Loucy (cell line): Measurements from ENCODE around the gene JAM2.
A peak's percentile ranks its signal among the peaks of the same experiment; 100 is the strongest.

Experiments used
- H2AFZ ChIP-seq: fragments of 200-600 bp; sonication (generic); 2 replicates; pipeline ENCODE4 v1.6.0; 2016; ENCODE audit warnings: antibody characterized with exemption, mild to moderate bottlenecking, low read length, moderate library complexity
- H3F3A ChIP-seq: fragments of 200-600 bp; 2 replicates; pipeline ENCODE4 v1.6.0; 2016; ENCODE audit warnings: antibody characterized with exemption, low read depth, mild to moderate bottlenecking
- H3K27me3 ChIP-seq: fragments of 200-600 bp; sonication (generic); 2 replicates; pipeline ENCODE4 v1.6.1; 2014; ENCODE audit warnings: low read length, mild to moderate bottlenecking; ENCODE audit not compliant: insufficient read depth, poor library complexity, severe bottlenecking
- H3K36me3 ChIP-seq: fragments of 200-600 bp; sonication (generic); 2 replicates; pipeline ENCODE4 v1.6.1; 2016; ENCODE audit warnings: low read length; ENCODE audit not compliant: insufficient read depth
- H3K4me1 ChIP-seq: fragments of 200-600 bp; sonication (generic); 2 replicates; pipeline ENCODE4 v1.5.1; 2014; ENCODE audit warnings: low read length, mild to moderate bottlenecking; ENCODE audit not compliant: insufficient read depth, poor library complexity, severe bottlenecking
- H3K4me2 ChIP-seq: fragments of 200-600 bp; sonication (generic); 2 replicates; pipeline ENCODE4 v1.6.0; 2014; ENCODE audit warnings: antibody characterized with exemption, low read length, low read depth, mild to moderate bottlenecking; ENCODE audit not compliant: poor library complexity, severe bottlenecking
- H3K4me3 ChIP-seq: fragments of 200-600 bp; sonication (generic); 2 replicates; pipeline ENCODE4 v1.5.1; 2014; ENCODE audit warnings: low read length, mild to moderate bottlenecking, mixed read lengths; ENCODE audit not compliant: poor library complexity, severe bottlenecking
- H3K79me2 ChIP-seq: fragments of 200-600 bp; sonication (generic); 2 replicates; pipeline ENCODE4 v1.6.1; 2014; ENCODE audit warnings: low read length; ENCODE audit not compliant: insufficient read depth
- H3K9ac ChIP-seq: fragments of 200-600 bp; sonication (generic); 2 replicates; pipeline ENCODE4 v1.6.0; 2014; ENCODE audit warnings: mild to moderate bottlenecking, low read depth, low read length, moderate library complexity; ENCODE audit not compliant: poor library complexity, severe bottlenecking
- H3K9me2 ChIP-seq: fragments of 200-600 bp; sonication (generic); replicated peaks from 2 replicates; pipeline ENCODE4 v1.6.1; 2016; ENCODE audit warnings: low read depth, low read length, mixed read lengths
- H3K9me3 ChIP-seq: fragments of 200-600 bp; sonication (generic); 2 replicates; pipeline ENCODE4 v1.6.1; 2014; ENCODE audit warnings: mild to moderate bottlenecking, antibody characterized with exemption, low read length, low read depth; ENCODE audit not compliant: insufficient read depth
- H4K20me1 ChIP-seq: fragments of 200-600 bp; sonication (generic); 2 replicates; pipeline ENCODE4 v1.6.0; 2014; ENCODE audit warnings: antibody characterized with exemption, low read length, mild to moderate bottlenecking; ENCODE audit not compliant: insufficient read depth, poor library complexity, severe bottlenecking
- EZH2phosphoT487 ChIP-seq: fragments of 200-600 bp; IDR thresholded peaks from 2 replicates; pipeline ENCODE4 v1.6.1; 2018; ENCODE audit warnings: antibody characterized with exemption, mild to moderate bottlenecking, moderate library complexity, borderline replicate concordance
- TF ChIP-seq, protein P1 (sequence below): fragments of 200-600 bp; sonication (generic); conservative IDR thresholded peaks from 2 replicates; pipeline ENCODE4 v1.5.1; 2014; ENCODE audit warnings: mild to moderate bottlenecking, antibody characterized with exemption, low read length

The JAM2 gene

GRCh38 chr21:25700741-25701140 lies 61.7 kb downstream of the JAM2 start:
- Histone ChIP-seq H3K4me1 (no peaks in the 10 kb centered on the region), H3K79me2 (no peaks in the 10 kb centered on the region), H3K9me3 (no peaks in the 10 kb centered on the region), H4K20me1 (no peaks in the 10 kb centered on the region), H3K9me2 (no peaks in the 10 kb centered on the region), H3K27me3 (no peaks in the 10 kb centered on the region), H3K4me3 (no peak overlapping the region), H3F3A (no peaks in the 10 kb centered on the region), H2AFZ (peak overlapping the region; percentile 65; the same call in 1 of the 2 replicates), H3K36me3 (no peaks in the 10 kb centered on the region), H3K9ac (no peak overlapping the region), H3K4me2 (no peak overlapping the region)
- TF ChIP-seq, protein P1, sequence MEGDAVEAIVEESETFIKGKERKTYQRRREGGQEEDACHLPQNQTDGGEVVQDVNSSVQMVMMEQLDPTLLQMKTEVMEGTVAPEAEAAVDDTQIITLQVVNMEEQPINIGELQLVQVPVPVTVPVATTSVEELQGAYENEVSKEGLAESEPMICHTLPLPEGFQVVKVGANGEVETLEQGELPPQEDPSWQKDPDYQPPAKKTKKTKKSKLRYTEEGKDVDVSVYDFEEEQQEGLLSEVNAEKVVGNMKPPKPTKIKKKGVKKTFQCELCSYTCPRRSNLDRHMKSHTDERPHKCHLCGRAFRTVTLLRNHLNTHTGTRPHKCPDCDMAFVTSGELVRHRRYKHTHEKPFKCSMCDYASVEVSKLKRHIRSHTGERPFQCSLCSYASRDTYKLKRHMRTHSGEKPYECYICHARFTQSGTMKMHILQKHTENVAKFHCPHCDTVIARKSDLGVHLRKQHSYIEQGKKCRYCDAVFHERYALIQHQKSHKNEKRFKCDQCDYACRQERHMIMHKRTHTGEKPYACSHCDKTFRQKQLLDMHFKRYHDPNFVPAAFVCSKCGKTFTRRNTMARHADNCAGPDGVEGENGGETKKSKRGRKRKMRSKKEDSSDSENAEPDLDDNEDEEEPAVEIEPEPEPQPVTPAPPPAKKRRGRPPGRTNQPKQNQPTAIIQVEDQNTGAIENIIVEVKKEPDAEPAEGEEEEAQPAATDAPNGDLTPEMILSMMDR, result no peak
- no peak for TF ChIP-seq EZH2phosphoT487

DNA sequence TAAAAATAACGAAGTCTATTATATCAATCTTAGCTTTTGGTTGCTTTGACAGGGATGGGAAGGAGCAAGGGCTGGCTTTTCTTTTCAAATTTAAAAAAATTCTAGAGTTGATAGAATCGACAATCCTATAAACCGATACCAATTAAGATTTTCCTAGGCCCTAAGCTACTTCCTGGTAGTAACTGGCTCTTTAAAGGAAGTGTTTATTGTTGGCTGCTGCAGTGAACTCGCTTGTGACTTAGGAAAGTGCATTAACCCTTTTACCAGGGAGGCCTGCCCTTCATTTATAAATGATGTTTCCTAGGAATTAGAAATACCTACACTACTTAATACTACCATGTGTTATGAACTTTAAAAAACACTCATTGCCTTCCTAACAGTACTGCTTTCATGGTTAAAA lies 62.5 kb downstream of the JAM2 start:
- H3K79me2 ChIP-seq, result no peaks in the 10 kb centered on the region
- H4K20me1 ChIP-seq, result no peaks in the 10 kb centered on the region
- H3F3A ChIP-seq, result no peaks in the 10 kb centered on the region
- no peaks in the 10 kb centered on the region for H3K9me2 ChIP-seq
- H3K9me3 ChIP-seq, result no peaks in the 10 kb centered on the region
- H2AFZ ChIP-seq, result peak overlapping the region; percentile 65; the same call in 1 of the 2 replicates
- no peaks in the 10 kb centered on the region for H3K36me3 ChIP-seq
- H3K9ac ChIP-seq, result no peak overlapping the region
- no peak overlapping the region for H3K4me3 ChIP-seq
- no peaks in the 10 kb centered on the region for H3K4me1 ChIP-seq
- H3K4me2 ChIP-seq, result no peak overlapping the region
- TF ChIP-seq, protein P1, result no peak
- TF ChIP-seq EZH2phosphoT487, result no peak
- H3K27me3 ChIP-seq, result no peaks in the 10 kb centered on the region

GRCh38 chr21:25708467-25709065 lies 69.5 kb downstream of the JAM2 start:
- Histone ChIP-seq H3K27me3 (no peaks in the 10 kb centered on the region), H3K4me3 (no peak overlapping the region), H3K4me2 (no peak overlapping the region), H3F3A (no peaks in the 10 kb centered on the region), H3K79me2 (no peaks in the 10 kb centered on the region), H2AFZ (no peak overlapping the region), H3K9me3 (no peaks in the 10 kb centered on the region), H3K36me3 (no peaks in the 10 kb centered on the region), H3K4me1 (no peaks in the 10 kb centered on the region), H4K20me1 (no peaks in the 10 kb centered on the region), H3K9ac (no peak overlapping the region), H3K9me2 (no peaks in the 10 kb centered on the region)
- TF ChIP-seq, protein P1, result peak; percentile 89
- TF ChIP-seq EZH2phosphoT487, result no peak
